ENCODE measurements around the gene MFSD6. TPM values are rescaled to one million over a fixed set of nuclear protein-coding genes. Genes with fewer than 3 reads are reported as not detected.

Gene MFSD6
- total RNA-seq, 1 donor from 2014 or later = 50.5 TPM

DNA sequence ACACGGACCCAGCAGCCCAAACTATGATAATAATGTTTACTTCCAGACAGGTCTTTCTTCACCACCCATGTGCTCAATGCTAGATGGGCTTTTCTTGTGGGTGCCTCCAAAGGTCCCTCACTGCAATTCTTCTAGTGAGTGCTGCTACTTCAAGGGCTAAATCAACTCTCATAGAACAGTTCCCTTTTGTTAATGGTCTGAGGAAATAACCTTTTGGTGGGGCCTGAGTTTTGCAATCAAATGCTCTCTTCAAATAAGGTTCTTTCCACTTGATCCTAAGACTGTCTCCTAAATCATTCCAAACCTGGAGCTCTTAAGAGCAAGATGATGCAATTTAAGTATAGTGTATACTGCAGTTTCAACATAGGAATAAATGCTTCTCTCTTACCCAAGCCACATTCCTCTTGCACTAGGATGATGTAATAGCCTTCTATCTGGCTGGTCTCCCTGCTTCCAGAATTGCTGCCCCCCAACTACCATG, 120.4 kb downstream of the MFSD6 start:
- no peaks in the 10 kb centered on the region for H3K27me3 ChIP-seq (ENCODE audit: low read depth)
- DNase-seq (no peak), ATAC-seq (peak; percentile 42 to 57)
- no peak overlapping the region for H3K4me3 ChIP-seq
- H3K9me3 ChIP-seq = no peaks in the 10 kb centered on the region
- no peak overlapping the region for H3K27ac ChIP-seq
- peaks cover 45% of the 10 kb centered on the region for H3K4me1 ChIP-seq
- intact Hi-C loops (cut with DNase I) = no loop called here
- H3K36me3 ChIP-seq = no peaks in the 10 kb centered on the region
- TF ChIP-seq, protein P1, sequence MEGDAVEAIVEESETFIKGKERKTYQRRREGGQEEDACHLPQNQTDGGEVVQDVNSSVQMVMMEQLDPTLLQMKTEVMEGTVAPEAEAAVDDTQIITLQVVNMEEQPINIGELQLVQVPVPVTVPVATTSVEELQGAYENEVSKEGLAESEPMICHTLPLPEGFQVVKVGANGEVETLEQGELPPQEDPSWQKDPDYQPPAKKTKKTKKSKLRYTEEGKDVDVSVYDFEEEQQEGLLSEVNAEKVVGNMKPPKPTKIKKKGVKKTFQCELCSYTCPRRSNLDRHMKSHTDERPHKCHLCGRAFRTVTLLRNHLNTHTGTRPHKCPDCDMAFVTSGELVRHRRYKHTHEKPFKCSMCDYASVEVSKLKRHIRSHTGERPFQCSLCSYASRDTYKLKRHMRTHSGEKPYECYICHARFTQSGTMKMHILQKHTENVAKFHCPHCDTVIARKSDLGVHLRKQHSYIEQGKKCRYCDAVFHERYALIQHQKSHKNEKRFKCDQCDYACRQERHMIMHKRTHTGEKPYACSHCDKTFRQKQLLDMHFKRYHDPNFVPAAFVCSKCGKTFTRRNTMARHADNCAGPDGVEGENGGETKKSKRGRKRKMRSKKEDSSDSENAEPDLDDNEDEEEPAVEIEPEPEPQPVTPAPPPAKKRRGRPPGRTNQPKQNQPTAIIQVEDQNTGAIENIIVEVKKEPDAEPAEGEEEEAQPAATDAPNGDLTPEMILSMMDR (IDR thresholded peaks at IDR 0.05) = no peak

DNA sequence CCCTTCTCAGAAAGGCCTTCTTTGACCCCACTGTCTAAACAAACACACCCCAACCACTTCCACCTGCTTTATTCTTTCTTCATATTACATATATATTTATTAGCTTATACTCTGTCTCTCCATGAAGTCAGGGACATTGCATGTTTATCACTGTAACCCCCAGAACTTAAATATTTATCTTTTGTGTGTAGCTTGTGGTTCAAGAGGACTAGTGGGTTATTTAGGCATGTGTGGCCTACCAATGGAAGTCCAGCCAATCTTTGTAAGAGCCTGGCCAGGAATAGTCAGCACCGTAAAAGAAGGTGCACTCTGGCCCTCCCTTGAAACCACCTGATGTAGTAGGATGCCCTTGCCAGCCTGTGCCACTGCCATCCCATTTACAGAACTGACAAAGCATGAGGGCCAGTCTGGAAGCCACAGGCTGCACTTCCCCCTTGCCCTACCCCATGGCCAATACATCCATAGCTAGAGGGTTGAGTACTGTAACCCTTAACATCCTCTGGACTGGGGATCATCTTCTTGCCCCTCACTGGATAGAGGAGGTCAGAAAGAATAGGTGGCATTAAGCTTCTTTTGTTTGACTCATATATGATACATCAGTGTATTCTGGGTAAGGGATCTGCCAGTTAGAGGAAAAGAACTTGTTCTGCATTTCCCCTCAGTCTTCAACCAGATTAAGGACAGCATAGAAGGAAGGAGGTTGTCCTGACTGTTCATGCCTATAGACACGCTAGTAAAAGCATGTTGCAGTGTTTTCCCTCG, 121.5 kb downstream of the MFSD6 start:
- Histone ChIP-seq H3K27me3 (ENCODE audit: low read depth) (no peaks in the 10 kb centered on the region), H3K9me3 (no peaks in the 10 kb centered on the region), H3K4me1 (peaks cover 48% of the 10 kb centered on the region), H3K36me3 (no peaks in the 10 kb centered on the region), H3K27ac (no peak overlapping the region), H3K4me3 (no peak overlapping the region)
- ATAC-seq (no peak), DNase-seq (peak; percentile 47)
- TF ChIP-seq, protein P1 (IDR thresholded peaks at IDR 0.05) = no peak
- intact Hi-C loops (cut with DNase I) = no loop called here

DNA sequence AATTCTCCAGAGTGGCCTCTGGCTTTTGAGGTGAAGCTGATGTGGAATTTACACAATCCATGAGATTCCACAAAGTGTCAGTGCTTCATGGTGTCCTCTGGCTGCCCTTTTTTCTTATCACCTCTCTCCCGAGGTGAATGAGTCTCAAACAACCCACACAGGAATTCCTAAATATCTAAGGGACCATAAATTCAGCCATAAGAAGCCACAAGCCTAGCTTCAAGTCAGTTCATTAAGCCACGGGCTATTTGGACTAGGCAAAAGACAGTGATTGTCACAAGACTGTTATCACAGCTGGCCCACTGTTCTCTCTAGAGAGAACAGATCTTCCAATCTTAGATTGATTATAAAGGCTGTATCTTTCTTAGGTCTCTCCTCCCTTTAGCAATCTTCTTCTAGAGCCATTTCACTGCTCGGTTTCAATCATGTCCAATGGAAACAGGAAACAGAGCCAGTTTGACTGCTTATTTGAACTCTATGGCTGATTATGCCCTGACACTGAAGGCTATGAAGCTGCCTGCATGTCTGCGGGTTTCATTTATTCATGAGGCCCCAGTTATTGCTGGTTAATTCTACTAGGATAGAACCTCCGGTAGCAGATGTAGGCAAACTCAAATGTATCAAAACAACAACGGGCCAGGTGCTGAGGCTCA, 122.2 kb downstream of the MFSD6 start:
- intact Hi-C loops (cut with DNase I) = no loop called here
- Histone ChIP-seq H3K9me3 (no peaks in the 10 kb centered on the region), H3K4me1 (peaks cover 48% of the 10 kb centered on the region), H3K27me3 (ENCODE audit: low read depth) (no peaks in the 10 kb centered on the region), H3K4me3 (no peak overlapping the region), H3K36me3 (no peaks in the 10 kb centered on the region), H3K27ac (no peak overlapping the region)
- DNase-seq (no peak), ATAC-seq (no peak)
- TF ChIP-seq, protein P1 (IDR thresholded peaks at IDR 0.05) = no peak

DNA sequence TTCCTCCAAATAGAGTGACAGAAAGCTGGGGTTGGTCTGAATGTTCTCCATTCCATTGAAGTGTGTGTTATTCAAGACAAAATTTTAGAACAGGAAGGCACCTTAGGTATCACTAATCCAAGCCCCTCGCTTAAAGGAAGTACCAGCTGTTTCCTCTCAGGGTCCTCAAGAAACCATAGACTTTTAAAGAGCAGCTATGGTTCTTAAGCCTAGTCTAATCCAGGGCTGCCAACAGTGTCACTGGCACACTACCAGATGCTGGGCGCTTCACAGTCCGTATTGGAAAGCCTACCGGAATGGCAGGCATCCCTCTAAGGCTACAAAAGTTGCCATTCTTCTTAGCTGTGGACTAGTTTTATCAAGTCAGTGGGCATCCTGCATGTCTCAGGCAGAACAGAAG, 124.4 kb downstream of the MFSD6 start:
- no peaks in the 10 kb centered on the region for H3K36me3 ChIP-seq
- intact Hi-C loops (cut with DNase I) = no loop called here
- no peaks in the 10 kb centered on the region for H3K27me3 ChIP-seq (ENCODE audit: low read depth)
- no peak overlapping the region for H3K4me3 ChIP-seq
- no peaks in the 10 kb centered on the region for H3K9me3 ChIP-seq
- no peak overlapping the region for H3K27ac ChIP-seq
- DNase-seq (no peak), ATAC-seq (no peak)
- TF ChIP-seq, protein P1 (IDR thresholded peaks at IDR 0.05) = no peak
- peaks cover 38% of the 10 kb centered on the region for H3K4me1 ChIP-seq

DNA sequence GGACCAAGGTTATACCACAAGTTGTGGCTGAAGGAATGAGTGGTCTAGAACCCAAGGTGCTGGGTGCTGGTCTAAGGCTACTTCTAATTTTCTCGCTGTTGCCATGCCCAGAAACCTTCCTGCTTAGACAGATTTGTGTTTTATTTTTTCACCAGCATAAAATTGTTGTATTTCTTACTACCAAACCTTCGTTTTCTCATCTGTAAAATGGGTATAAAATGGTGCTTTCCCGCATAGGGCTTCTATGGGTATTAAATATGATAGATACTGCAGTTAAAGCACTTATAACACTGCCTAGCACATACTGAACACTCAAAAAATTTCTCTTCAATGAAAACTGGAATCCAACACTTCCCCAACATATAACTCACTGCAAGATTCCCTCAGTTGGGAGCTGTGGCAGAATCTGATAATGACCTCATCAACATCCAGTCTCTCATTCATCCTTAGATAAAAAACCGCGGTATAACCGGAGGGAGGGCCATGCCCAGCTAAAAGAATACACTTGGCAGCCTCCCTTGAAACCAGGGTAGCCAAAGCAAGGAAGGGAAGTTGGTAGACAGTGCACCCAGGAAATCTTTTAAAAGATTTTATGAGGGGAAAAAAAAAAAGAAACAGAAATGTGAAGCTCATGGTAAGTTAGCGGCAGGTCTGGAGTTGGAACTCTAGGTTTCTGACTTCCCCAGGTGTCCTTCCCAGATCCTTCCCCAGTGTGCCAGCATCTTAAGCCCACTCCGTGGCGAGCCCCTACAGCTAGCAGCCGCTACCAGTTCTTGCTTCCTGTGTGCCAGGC, 125.2 kb downstream of the MFSD6 start:
- DNase-seq (peak; percentile 47), ATAC-seq (no peak)
- intact Hi-C loops (cut with DNase I) = no loop called here
- H3K4me1 ChIP-seq = peaks cover 30% of the 10 kb centered on the region
- TF ChIP-seq, protein P1 (IDR thresholded peaks at IDR 0.05) = no peak
- no peaks in the 10 kb centered on the region for H3K9me3 ChIP-seq
- H3K27ac ChIP-seq = peak overlapping the region; percentile 97
- no peaks in the 10 kb centered on the region for H3K27me3 ChIP-seq (ENCODE audit: low read depth)
- H3K36me3 ChIP-seq = no peaks in the 10 kb centered on the region
- H3K4me3 ChIP-seq = peak overlapping the region; percentile 82

All from lower lobe of right lung (tissue), 2 donors.